Astrocyte of the spinal cord (primary cell): ENCODE data around the gene RNASE8.
A peak's percentile ranks its signal among the peaks of the same experiment; 100 is the strongest.

ENCODE experiments used
- DNase-seq: peaks from one replicate; pipeline ENCODE4 v3.0.0; 2011; ENCODE audit warnings: low read depth, low spot score
- H3K4me3 ChIP-seq: 2 replicates; pipeline ENCODE4 v1.5.1; 2011; ENCODE audit warnings: low read depth, mild to moderate bottlenecking, low read length, moderate library complexity
- in situ Hi-C: cut with HindIII; loops from 2 replicates; pipeline ENCODE4 v1.10.0; 2017; ENCODE audit warnings: low sequenced_read_pairs
- TF ChIP-seq, protein P1 (sequence below): IDR thresholded peaks from 2 replicates; pipeline ENCODE4 v1.5.1; 2012; ENCODE audit warnings: low read depth, mild to moderate bottlenecking, low read length, inconsistent platforms

Gene RNASE8

GRCh38 chr14:21071225-21072030, 13.8 kb downstream of the RNASE8 start:
- TF ChIP-seq, protein P1, sequence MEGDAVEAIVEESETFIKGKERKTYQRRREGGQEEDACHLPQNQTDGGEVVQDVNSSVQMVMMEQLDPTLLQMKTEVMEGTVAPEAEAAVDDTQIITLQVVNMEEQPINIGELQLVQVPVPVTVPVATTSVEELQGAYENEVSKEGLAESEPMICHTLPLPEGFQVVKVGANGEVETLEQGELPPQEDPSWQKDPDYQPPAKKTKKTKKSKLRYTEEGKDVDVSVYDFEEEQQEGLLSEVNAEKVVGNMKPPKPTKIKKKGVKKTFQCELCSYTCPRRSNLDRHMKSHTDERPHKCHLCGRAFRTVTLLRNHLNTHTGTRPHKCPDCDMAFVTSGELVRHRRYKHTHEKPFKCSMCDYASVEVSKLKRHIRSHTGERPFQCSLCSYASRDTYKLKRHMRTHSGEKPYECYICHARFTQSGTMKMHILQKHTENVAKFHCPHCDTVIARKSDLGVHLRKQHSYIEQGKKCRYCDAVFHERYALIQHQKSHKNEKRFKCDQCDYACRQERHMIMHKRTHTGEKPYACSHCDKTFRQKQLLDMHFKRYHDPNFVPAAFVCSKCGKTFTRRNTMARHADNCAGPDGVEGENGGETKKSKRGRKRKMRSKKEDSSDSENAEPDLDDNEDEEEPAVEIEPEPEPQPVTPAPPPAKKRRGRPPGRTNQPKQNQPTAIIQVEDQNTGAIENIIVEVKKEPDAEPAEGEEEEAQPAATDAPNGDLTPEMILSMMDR: no peak
- peak; percentile 98 for DNase-seq
- peak overlapping the region; percentile 86 for H3K4me3 ChIP-seq
- in situ Hi-C loops: no loop called here

GRCh38 chr14:21072031-21072473, 14.4 kb downstream of the RNASE8 start:
- in situ Hi-C loops: no loop called here

DNA sequence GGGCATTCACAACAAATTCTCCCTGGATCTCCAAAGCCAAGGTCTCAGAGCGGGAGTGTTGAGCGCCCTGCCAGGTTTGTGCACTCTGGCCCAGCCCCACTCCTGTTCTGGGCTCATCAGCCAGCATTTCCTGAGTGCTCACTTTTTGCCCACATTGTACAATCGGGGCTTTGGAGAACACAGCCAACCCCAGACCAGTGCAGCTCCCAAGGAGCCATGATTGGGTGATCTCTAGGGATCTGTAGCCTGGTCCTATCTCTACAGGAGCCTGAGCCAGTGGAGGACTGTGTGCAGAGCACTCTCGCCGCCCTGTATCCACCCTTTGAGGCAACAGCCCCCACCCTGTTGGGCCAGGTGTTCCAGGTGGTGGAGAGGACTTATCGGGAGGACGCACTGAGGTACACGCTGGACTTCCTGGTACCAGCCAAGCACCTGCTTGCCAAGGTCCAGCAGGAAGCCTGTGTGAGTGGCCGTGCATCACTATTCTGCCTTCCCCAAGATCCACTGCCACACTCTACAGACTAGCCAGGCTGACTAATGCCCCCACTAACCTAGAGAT, 15.2 kb downstream of the RNASE8 start:
- TF ChIP-seq, protein P1: no peak
- in situ Hi-C loops: no loop called here
- DNase-seq: no peak
- H3K4me3 ChIP-seq: no peak overlapping the region

More at GRCh38 chr14:21072031-21072473, 14.4 kb downstream of the RNASE8 start:
- H3K4me3 ChIP-seq: peak overlapping the region; percentile 86
- TF ChIP-seq, protein P1: peak; percentile 11
- DNase-seq: peak; percentile 83

DNA sequence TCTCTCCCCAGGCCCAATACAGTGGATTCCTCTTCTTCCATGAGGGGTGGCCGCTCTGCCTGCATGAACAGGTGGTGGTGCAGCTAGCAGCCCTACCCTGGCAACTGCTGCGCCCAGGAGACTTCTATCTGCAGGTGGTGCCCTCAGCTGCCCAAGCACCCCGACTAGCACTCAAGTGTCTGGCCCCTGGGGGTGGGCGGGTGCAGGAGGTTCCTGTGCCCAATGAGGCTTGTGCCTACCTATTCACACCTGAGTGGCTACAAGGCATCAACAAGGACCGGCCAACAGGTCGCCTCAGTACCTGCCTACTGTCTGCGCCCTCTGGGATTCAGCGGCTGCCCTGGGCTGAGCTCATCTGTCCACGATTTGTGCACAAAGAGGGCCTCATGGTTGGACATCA, 16.3 kb downstream of the RNASE8 start:
- in situ Hi-C loops: no loop called here
- TF ChIP-seq, protein P1: no peak
- DNase-seq: no peak
- H3K4me3 ChIP-seq: no peak overlapping the region

GRCh38 chr14:21074398-21075272, 17.0 kb downstream of the RNASE8 start:
- H3K4me3 ChIP-seq: no peak overlapping the region
- in situ Hi-C loops: no loop called here
- TF ChIP-seq, protein P1: no peak
- DNase-seq: no peak

GRCh38 chr14:21075719-21076437, 18.3 kb downstream of the RNASE8 start:
- in situ Hi-C loops: no loop called here
- DNase-seq: no peak

More at GRCh38 chr14:21075719-21076437, 18.3 kb downstream of the RNASE8 start:
- TF ChIP-seq, protein P1: no peak
- H3K4me3 ChIP-seq: no peak overlapping the region
